Retinal pigment epithelial cell (primary cell): ENCODE results near the gene HIPK2.

ENCODE experiments used
- DNase-seq: peaks from one replicate; pipeline ENCODE4 v3.0.0-alpha.2; 2010; ENCODE audit warnings: low read depth
- H3K4me3 ChIP-seq: 2 replicates; pipeline ENCODE4 v1.5.1; 2011; ENCODE audit warnings: mild to moderate bottlenecking, low read length, control low read depth, moderate library complexity
- CTCF ChIP-seq: conservative IDR thresholded peaks from 2 replicates; pipeline ENCODE4 v1.5.1; 2011; ENCODE audit warnings: low read depth, low read length, control low read depth, inconsistent platforms

The HIPK2 gene

GRCh38 chr7:139534966-139535651 lies 242.7 kb downstream of the HIPK2 start:
- no peak for DNase-seq
- H3K4me3 ChIP-seq = no peak overlapping the region
- no peak for TF ChIP-seq CTCF

- no peak for TF ChIP-seq CTCF
- DNase-seq = no peak
- no peak overlapping the region for H3K4me3 ChIP-seq
Observed at GRCh38 chr7:139534096-139534495, 243.7 kb downstream of the HIPK2 start.

- H3K4me3 ChIP-seq = no peak overlapping the region
- no peak for DNase-seq
- no peak for TF ChIP-seq CTCF
Observed at GRCh38 chr7:139532636-139533155, 245.1 kb downstream of the HIPK2 start.

GRCh38 chr7:139531094-139531493 lies 246.7 kb downstream of the HIPK2 start:
- H3K4me3 ChIP-seq = no peak overlapping the region
- TF ChIP-seq CTCF = no peak
- no peak for DNase-seq

GRCh38 chr7:139526578-139527544 lies 250.9 kb downstream of the HIPK2 start:
- no peak overlapping the region for H3K4me3 ChIP-seq
- TF ChIP-seq CTCF = no peak
- DNase-seq = peak; percentile 93

GRCh38 chr7:139525750-139526149 lies 252.0 kb downstream of the HIPK2 start:
- H3K4me3 ChIP-seq = no peak overlapping the region
- DNase-seq = no peak
- no peak for TF ChIP-seq CTCF
